CD4-positive, alpha-beta memory T cell (primary cell): Measurements from ENCODE around the gene SARM1. TPM values are rescaled to one million over a fixed set of nuclear protein-coding genes. Genes with fewer than 3 reads are reported as not detected.

Experiments
- CTCF ChIA-PET: fragments of 350-600 bp; sonication (Branson Sonifier 250); formaldehyde crosslinking; loops from one replicate; lab custom pipeline; 2021; ENCODE audit warnings: inconsistent platforms; ENCODE audit not compliant: partially characterized antibody; lab: Charles Lee
- POLR2A ChIA-PET: fragments of 350-600 bp; sonication (Branson Sonifier 250); formaldehyde crosslinking; loops from one replicate; lab custom pipeline; 2021; ENCODE audit not compliant: partially characterized antibody; lab: Charles Lee
- DNase-seq, 5 donors: peaks; one replicate each; pipeline versions ENCODE4 v3.0.0 to v3.0.0-alpha.2; 2020 to 2022; ENCODE audit warnings: mixed read lengths in 1 of 5
- H3K27ac ChIP-seq: one replicate; pipeline ENCODE4 v1.7.0; 2013; ENCODE audit warnings: low read depth, low read length
- H3K27me3 ChIP-seq: 2 replicates; pipeline ENCODE4 v1.7.0; 2013; ENCODE audit warnings: mild to moderate bottlenecking, low read length, moderate library complexity; ENCODE audit not compliant: insufficient read depth
- H3K36me3 ChIP-seq: 2 replicates; pipeline ENCODE4 v1.7.0; 2013; ENCODE audit warnings: mild to moderate bottlenecking, low read length, moderate library complexity; ENCODE audit not compliant: insufficient read depth
- H3K4me1 ChIP-seq: 2 replicates; pipeline ENCODE4 v1.7.0; 2013; ENCODE audit warnings: mild to moderate bottlenecking, low read length, moderate library complexity; ENCODE audit not compliant: insufficient read depth
- H3K4me3 ChIP-seq, 2 donors: one replicate each; pipeline ENCODE4 v1.7.0; 2013; ENCODE audit warnings: low read length in 2 of 2, mild to moderate bottlenecking in 1 of 2
- H3K9me3 ChIP-seq, 2 donors: one replicate each; pipeline ENCODE4 v1.7.0; 2013; ENCODE audit warnings: low read length in 2 of 2, control low read depth in 1 of 2; ENCODE audit not compliant: control insufficient read depth in 1 of 2
- H3K27ac Mint-ChIP-seq, 7 donors: one replicate each; pipeline ENCODE4 v1.8.0; 2020 to 2021; ENCODE audit warnings: mixed read lengths in 7 of 7, mild to moderate bottlenecking in 6 of 7, inconsistent platforms in 3 of 7, moderate library complexity in 3 of 7
- H3K27me3 Mint-ChIP-seq, 2 donors: one replicate each; pipeline ENCODE4 v1.8.0; 2020 to 2021; ENCODE audit warnings: mixed read lengths in 2 of 2
- H3K36me3 Mint-ChIP-seq, 2 donors: one replicate each; pipeline ENCODE4 v1.8.0; 2020 to 2021; ENCODE audit warnings: mixed read lengths in 2 of 2, inconsistent platforms in 1 of 2, mild to moderate bottlenecking in 1 of 2
- H3K4me1 Mint-ChIP-seq, 4 donors: one replicate each; pipeline ENCODE4 v1.8.0; 2020 to 2021; ENCODE audit warnings: mixed read lengths in 4 of 4, mild to moderate bottlenecking in 1 of 4
- H3K4me3 Mint-ChIP-seq, 8 donors: one replicate each; pipeline ENCODE4 v1.8.0; 2020 to 2021; ENCODE audit warnings: mixed read lengths in 8 of 8, mild to moderate bottlenecking in 7 of 8, moderate library complexity in 6 of 8, inconsistent platforms in 3 of 8
- H3K9me3 Mint-ChIP-seq, 8 donors: one replicate each; pipeline ENCODE4 v1.8.0; 2020 to 2021; ENCODE audit warnings: mixed read lengths in 8 of 8, mild to moderate bottlenecking in 5 of 8, inconsistent platforms in 3 of 8, moderate library complexity in 1 of 8
- intact Hi-C: fragments of 100-400 bp; cut with micrococcal nuclease; formaldehyde crosslinking; loops from one replicate; pipeline ENCODE4 v1.15.1; 2023
- polyA plus RNA-seq, 2 donors: library from polyadenylated mRNA; unstranded; fragments of 300-500 nt; fragmentation: Illumina TruSeq; gene quantifications; one replicate each; pipeline ENCODE4 v1.2.3, GENCODE V29; 2021
- total RNA-seq, 2 experiments: library from RNA; stranded (reverse); gene quantifications; one replicate each; pipeline ENCODE4 v1.2.3, GENCODE V29; 2021

SARM1 gene
- total and polyA plus RNA-seq, 4 experiments from 2014 or later, result 7.3 to 40.3 (median 23.6) TPM

DNA sequence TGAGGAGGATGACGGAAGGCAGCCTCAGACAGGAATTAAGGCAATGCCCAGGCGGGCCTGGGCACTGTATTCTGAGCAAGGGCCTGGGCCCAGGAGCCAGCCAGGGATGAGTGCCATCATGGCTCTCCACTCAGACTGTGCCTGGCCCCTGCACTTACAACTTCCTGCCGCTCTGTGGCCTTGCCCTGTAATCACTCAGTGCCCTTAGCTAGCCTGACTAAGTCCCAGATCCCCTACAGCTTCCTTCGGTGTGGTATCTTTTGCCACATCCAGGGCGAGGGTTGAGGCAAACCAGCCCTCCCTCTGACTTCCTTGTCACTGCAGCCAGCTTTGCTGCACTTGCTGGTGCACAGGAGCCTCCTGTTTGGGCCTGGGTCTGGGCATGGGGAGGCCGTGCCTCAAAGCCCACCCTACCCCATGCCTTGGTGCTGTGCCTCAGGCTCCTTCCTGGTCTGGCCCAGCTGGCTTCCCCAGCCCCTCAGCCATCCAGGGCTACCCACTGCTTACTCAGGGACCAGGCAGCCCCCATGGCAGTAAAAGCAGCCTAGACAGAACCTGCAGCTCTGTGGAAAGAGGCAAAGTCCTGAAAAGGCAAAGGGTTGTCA is 25.2 kb downstream of the SARM1 start:
- peaks cover 17% of the 10 kb centered on the region for H3K36me3 ChIP-seq
- H3K9me3 Mint-ChIP-seq, result no peaks in the 10 kb centered on the region
- POLR2A ChIA-PET, result no interaction called here

DNA sequence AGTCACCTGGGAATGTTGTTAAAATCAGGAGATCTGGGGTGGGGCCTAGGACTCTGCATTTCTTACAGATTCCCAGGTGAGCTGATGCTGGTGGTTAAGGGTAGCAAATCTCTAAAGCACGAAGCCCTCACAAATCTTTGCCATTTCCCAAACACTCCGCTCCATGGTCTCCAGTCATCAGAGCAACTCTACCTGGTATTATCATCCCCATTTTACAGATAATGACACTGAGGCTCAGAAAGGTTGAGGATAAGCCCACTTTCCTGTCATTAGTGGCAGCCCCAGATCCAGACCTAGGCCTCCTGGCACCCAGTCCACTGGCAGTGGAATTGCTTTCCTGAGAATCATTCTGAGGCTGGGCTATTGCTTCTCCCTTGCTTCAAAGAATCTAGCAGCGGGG is 25.8 kb downstream of the SARM1 start:
- Mint-ChIP-seq H3K9me3 (no peaks in the 10 kb centered on the region), H3K36me3 (peaks cover 9 to 31% of the 10 kb centered on the region in 2 donors), H3K27ac (peak overlapping the region in 2 of 7 donors; percentile 35 to 54), H3K4me1 (peaks cover 0 to 4% (median 1%) of the 10 kb centered on the region in 4 donors), H3K27me3 (no peaks in the 10 kb centered on the region), H3K4me3 (no peak overlapping the region)
- intact Hi-C loops, result no loop called here
- Histone ChIP-seq H3K27me3 (no peaks in the 10 kb centered on the region), H3K36me3 (peaks cover 17% of the 10 kb centered on the region), H3K4me3 (no peak overlapping the region), H3K9me3 (no peaks in the 10 kb centered on the region), H3K27ac (no peak overlapping the region), H3K4me1 (no peaks in the 10 kb centered on the region)
- ChIA-PET POLR2A (no interaction called here), CTCF (interaction anchor here (1.9 kb wide), 1 partner anchor 19 kb away, joined by 6 read pairs; no protein-coding TSS in a partner anchor)
- no peak for DNase-seq

More for the DNA sequence above, 25.2 kb downstream of the SARM1 start:
- DNase-seq, result no peak
- Mint-ChIP-seq H3K36me3 (peaks cover 9 to 33% of the 10 kb centered on the region in 2 donors), H3K27ac (no peak overlapping the region), H3K27me3 (no peaks in the 10 kb centered on the region), H3K4me1 (no peaks in the 10 kb centered on the region), H3K4me3 (no peak overlapping the region)
- intact Hi-C loops, result no loop called here
- Histone ChIP-seq H3K4me1 (no peaks in the 10 kb centered on the region), H3K4me3 (no peak overlapping the region), H3K27ac (no peak overlapping the region), H3K9me3 (no peaks in the 10 kb centered on the region), H3K27me3 (no peaks in the 10 kb centered on the region)
- CTCF ChIA-PET, result interaction anchor here (1.9 kb wide), 1 partner anchor 20 kb away, joined by 6 read pairs; no protein-coding TSS in a partner anchor

DNA sequence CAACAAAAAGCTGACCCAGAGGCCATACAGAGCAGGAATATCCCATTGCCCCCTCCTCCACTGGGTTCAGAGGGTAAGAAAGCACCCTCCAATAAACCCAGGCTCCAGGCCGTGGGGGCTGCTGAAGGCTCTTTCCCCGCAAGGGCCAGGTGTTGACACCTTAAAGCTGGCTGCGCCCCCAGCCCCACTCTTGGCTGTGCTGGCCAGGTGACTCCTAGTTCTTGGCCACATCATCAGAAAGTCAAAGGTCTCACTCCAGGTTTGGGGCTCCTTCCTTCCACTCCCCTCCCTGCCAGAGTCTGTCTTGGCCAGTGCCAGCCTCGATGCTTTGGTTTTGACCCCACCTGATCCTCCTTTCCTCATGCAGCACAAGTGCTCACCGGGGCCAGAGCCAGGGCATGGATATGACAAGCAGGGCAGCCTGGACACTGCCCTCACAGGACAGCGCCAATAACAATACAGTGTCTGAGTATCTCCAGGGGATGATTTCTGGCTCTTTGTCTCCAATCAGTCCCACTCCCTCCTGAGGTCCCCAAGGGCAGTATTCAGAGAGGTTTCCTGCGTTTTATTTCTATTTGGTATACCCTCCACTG is 26.3 kb downstream of the SARM1 start:
- H3K36me3 ChIP-seq, result peaks cover 12% of the 10 kb centered on the region
- H3K27ac ChIP-seq, result no peak overlapping the region
- Mint-ChIP-seq H3K4me3 (no peak overlapping the region), H3K4me1 (peaks cover 0 to 10% (median 4%) of the 10 kb centered on the region in 4 donors), H3K36me3 (peaks cover 9 to 28% of the 10 kb centered on the region in 2 donors), H3K9me3 (no peaks in the 10 kb centered on the region), H3K27me3 (no peaks in the 10 kb centered on the region), H3K27ac (peak overlapping the region in 5 of 7 donors; percentile 24 to 75 (median 54))
- H3K27me3 ChIP-seq, result no peaks in the 10 kb centered on the region
- CTCF ChIA-PET, result interaction anchor here (1.9 kb wide), 1 partner anchor 19 kb away, joined by 6 read pairs; no protein-coding TSS in a partner anchor
- no peaks in the 10 kb centered on the region for H3K4me1 ChIP-seq
- POLR2A ChIA-PET, result no interaction called here
- no peak overlapping the region for H3K4me3 ChIP-seq
- DNase-seq, result no peak
- no peaks in the 10 kb centered on the region for H3K9me3 ChIP-seq
- intact Hi-C loops, result no loop called here

DNA sequence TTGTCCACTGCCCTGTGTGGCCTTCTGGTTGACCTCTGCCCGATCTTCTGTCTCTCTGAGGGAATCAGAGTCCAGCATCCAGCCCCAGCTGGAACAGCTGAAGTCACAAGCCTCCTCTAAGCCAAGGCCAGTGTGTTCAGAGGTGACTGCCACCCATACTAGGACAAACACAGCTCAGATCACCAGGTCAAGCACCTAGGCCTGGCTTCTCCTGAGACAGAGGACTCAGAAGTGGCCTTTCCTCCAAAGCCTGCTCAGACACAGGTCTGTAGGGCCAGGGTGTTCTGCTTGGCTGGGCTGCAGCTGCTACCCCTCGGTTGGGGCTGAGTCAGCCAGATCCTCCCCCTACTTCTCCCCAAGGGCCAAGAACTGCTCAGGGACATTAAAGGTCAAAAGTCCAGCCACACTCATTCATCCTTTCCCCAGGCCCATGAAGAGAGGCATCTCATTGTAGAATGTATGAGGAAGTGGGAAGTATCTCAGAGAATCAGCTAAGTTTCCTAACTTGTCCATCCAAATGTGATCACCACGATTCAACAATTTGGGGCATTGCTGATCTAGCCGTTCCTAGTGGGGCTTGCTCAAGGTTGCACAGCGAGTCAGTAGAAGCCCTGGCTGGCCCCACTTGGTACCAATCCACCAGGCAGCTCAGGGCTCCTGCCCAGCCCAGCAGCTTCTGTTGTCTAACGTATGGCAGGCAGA is 26.9 kb downstream of the SARM1 start:
- Histone ChIP-seq H3K27me3 (no peaks in the 10 kb centered on the region), H3K9me3 (no peaks in the 10 kb centered on the region), H3K4me3 (no peak overlapping the region), H3K4me1 (no peaks in the 10 kb centered on the region), H3K36me3 (peaks cover 8% of the 10 kb centered on the region), H3K27ac (no peak overlapping the region)
- ChIA-PET CTCF (interaction anchor here (1.9 to 4.2 kb wide), 2 partner anchors 18 kb away, joined by 6 to 19 read pairs; no protein-coding TSS in a partner anchor), POLR2A (no interaction called here)
- Mint-ChIP-seq H3K27me3 (no peaks in the 10 kb centered on the region), H3K4me1 (peaks cover 0 to 12% (median 4%) of the 10 kb centered on the region in 4 donors), H3K27ac (peak overlapping the region; percentile 24 to 65 (median 50)), H3K4me3 (no peak overlapping the region), H3K9me3 (no peaks in the 10 kb centered on the region), H3K36me3 (peaks cover 9 to 28% of the 10 kb centered on the region in 2 donors)
- no peak for DNase-seq
- intact Hi-C loops, result no loop called here

DNA sequence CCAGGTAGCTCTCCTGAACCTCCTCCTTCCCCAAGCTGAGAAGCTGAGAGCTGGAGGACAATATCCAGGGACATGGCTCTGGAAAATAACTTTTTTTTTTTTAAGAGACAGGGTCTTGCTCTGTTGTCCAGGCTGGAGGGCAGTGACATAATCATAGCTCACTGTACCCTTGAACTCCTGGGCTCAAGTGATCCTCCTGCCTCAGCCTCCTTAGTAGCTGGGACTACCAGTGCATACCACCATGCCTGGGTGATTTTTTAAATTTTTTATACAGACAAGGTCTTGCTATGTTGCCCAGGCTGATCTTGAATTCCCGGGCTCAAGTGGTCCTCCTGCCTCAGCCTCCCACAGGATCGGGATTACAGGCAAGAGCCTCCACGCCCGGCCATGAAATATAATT is 28.3 kb downstream of the SARM1 start:
- Mint-ChIP-seq H3K27ac (no peak overlapping the region), H3K9me3 (no peaks in the 10 kb centered on the region), H3K36me3 (peaks cover 0 to 17% of the 10 kb centered on the region in 2 donors), H3K4me3 (no peak overlapping the region), H3K27me3 (no peaks in the 10 kb centered on the region), H3K4me1 (peaks cover 0 to 16% (median 8%) of the 10 kb centered on the region in 4 donors)
- Histone ChIP-seq H3K9me3 (no peaks in the 10 kb centered on the region), H3K27ac (no peak overlapping the region), H3K36me3 (peaks cover 8% of the 10 kb centered on the region), H3K27me3 (no peaks in the 10 kb centered on the region), H3K4me3 (no peak overlapping the region), H3K4me1 (no peaks in the 10 kb centered on the region)
- ChIA-PET POLR2A (interaction anchor here (0.7 kb wide), 1 partner anchor 17 kb away, joined by 3 read pairs; no protein-coding TSS in a partner anchor), CTCF (interaction anchor here (1.2 to 4.2 kb wide), 2 partner anchors 8 to 17 kb away, joined by 4 to 19 read pairs; no protein-coding TSS in a partner anchor)
- no peak for DNase-seq
- intact Hi-C loops, result no loop called here

DNA sequence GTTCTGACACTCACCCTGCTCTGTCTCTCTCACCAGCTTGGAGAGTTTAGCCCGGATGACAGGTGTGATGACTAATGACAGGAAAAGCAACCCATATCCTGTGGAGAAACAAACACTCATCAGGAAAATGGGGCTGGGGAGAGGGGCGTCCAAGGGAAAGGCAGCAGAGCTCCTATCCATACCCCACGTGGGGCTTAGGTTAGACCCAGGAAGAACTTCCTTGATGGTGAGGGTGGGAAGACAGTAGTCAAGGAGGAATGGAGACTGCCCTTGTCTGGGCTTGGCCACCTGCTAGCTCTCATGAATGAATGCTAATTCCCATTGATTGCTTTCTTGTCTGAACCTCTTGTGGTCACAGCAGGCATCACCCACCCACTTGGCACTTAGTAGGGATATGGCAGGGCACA is 30.7 kb downstream of the SARM1 start:
- Mint-ChIP-seq H3K9me3 (no peaks in the 10 kb centered on the region), H3K27ac (peak overlapping the region in 3 of 7 donors; percentile 12 to 64 (median 41)), H3K4me3 (no peak overlapping the region), H3K36me3 (peaks cover 0 to 9% of the 10 kb centered on the region in 2 donors), H3K27me3 (no peaks in the 10 kb centered on the region), H3K4me1 (peaks cover 5 to 26% (median 13%) of the 10 kb centered on the region in 4 donors)
- peaks cover 14% of the 10 kb centered on the region for H3K4me1 ChIP-seq
- no peak overlapping the region for H3K4me3 ChIP-seq
- intact Hi-C loops, result no loop called here
- no peaks in the 10 kb centered on the region for H3K27me3 ChIP-seq
- no peaks in the 10 kb centered on the region for H3K36me3 ChIP-seq
- DNase-seq, result no peak
- no peaks in the 10 kb centered on the region for H3K9me3 ChIP-seq
- ChIA-PET POLR2A (interaction anchor here (0.6 kb wide), 1 partner anchor 717 kb away, joined by 3 read pairs; no protein-coding TSS in a partner anchor), CTCF (interaction anchor here (4.2 kb wide), 1 partner anchor 14 kb away, joined by 19 read pairs; no protein-coding TSS in a partner anchor)
- no peak overlapping the region for H3K27ac ChIP-seq

DNA sequence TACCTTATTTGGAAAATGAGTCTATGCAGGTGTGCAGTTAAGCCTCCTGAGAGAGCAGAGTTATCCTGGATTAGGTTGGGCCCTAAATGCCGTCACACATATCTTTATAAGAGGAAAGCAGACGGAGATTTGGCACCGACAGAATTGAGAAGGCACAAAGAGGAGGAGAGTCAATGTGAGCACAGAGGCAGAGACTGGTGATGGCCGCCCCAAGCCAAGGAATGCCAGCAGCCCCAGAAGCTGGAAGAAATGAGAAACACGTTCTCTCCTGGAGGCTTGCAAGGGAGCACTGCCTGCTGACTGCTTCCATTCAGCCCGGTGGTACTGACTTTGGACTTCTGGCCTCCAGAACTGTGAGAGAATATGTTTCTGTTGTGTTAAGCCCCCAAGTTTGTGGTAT is 31.4 kb downstream of the SARM1 start:
- peak overlapping the region in 1 of 7 donors; percentile 29 for H3K27ac Mint-ChIP-seq
- Histone ChIP-seq H3K27me3 (no peaks in the 10 kb centered on the region), H3K9me3 (no peaks in the 10 kb centered on the region), H3K4me1 (peaks cover 14% of the 10 kb centered on the region), H3K4me3 (no peak overlapping the region), H3K36me3 (no peaks in the 10 kb centered on the region), H3K27ac (no peak overlapping the region)
- H3K9me3 Mint-ChIP-seq, result no peaks in the 10 kb centered on the region
- CTCF ChIA-PET, result no interaction called here
- peaks cover 5 to 26% (median 13%) of the 10 kb centered on the region in 4 donors for H3K4me1 Mint-ChIP-seq
- intact Hi-C loops, result no loop called here
- H3K27me3 Mint-ChIP-seq, result no peaks in the 10 kb centered on the region
- DNase-seq, result no peak
- POLR2A ChIA-PET, result no interaction called here
- peaks cover 0 to 5% of the 10 kb centered on the region in 2 donors for H3K36me3 Mint-ChIP-seq
- no peak overlapping the region for H3K4me3 Mint-ChIP-seq
